GM21825 (cell line): ENCODE results near the gene NOTCH3.

Experiments used
- ATAC-seq: cut with Tn5 transposase; IDR thresholded peaks from one replicate; pipeline ENCODE4 v1.9.1; 2021; ENCODE audit warnings: mild to moderate bottlenecking, moderate library complexity; ENCODE audit not compliant: unreplicated experiment

Gene NOTCH3

DNA sequence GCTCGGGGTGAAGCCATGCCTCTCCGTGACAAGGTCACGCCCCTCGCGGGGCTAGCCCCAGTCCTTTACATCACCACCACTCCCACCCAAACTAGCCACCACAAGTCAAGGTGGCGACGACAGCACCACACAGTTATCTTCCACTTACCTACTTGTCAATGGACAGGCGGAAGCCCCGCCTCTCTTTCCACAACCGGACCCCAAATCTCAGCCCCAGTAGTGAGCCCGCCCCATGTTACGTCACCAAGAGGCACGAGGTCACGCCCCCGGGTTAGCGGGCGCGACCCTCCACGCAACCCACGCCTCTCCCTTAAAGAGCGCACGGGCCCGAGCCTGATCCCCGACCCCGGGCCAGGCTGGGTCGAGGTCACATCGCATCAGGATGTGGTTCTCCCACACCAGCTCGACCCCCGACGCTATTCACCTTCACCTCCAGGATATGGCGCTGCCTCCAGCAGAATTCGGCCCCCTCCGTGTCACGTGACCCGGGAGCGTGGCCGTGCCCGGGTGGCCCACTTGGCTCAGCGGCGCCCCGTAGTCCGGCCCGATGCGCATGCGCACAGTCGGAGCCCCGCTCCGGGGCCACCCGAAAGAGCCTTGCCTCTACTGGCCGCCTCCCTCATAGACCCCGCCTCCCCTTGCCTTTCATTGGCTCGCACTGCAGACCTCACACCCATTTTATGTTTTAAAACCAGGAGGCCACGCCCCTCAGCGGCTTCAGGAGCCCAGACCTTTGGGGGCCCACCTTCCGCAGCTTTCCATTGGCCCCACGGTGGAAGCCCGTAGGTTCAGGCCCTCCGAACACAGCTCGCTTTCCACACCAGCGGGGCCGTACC, 75.3 kb downstream of the NOTCH3 start:
- peak; percentile 60 for ATAC-seq

DNA sequence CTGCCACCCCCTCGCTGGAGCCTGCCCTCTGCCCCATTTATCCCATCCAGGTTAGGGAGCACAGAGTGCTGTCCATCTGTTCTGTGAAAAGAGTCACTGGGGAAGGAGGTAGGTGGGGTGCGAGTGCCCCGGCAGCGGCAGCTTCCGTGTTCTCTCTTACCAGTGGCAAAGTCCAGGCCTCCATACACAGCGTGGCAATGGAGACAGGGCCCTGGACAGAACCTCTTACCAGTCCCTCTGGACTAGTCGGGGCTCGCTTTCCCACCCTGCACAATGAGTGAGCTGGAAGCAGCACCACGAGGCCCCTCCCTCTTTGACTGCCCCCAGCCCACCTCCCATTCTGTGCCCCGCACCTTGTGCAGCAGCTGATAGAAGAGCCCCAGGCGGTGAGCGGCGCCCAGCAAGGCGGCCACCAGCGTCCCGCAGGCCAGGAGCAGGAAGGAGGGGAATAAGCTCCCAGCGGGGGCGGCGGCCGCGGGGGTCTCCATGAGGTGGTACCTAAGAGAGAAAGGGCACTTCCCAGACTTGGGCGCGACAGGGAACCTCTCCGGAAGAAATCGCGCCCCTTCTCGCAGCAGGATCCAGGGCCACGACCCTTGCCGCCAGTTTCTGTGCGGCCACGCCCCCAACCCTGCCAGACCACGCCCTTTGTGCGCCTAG, 76.1 kb downstream of the NOTCH3 start:
- peak; percentile 4 for ATAC-seq

DNA sequence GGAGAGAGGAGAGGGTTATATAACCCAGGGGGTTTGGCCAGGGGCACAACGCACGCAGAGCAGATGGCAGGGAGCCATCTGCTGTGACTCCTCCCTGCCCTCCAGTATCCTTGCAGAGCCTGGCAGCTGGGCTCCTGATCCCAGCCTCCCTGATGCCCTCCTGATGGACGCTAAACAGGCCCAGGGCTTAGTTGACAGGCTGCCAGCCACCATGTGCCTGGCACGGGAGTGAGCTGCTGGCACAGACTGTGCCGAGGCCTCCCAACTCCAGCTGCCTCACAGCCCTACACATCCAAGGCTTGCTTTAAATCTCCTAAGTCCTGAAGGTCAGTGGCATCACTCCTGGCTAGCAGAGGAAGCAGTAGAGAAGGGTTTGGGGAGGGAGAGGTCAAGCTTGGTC, 76.9 kb downstream of the NOTCH3 start:
- no peak for ATAC-seq

DNA sequence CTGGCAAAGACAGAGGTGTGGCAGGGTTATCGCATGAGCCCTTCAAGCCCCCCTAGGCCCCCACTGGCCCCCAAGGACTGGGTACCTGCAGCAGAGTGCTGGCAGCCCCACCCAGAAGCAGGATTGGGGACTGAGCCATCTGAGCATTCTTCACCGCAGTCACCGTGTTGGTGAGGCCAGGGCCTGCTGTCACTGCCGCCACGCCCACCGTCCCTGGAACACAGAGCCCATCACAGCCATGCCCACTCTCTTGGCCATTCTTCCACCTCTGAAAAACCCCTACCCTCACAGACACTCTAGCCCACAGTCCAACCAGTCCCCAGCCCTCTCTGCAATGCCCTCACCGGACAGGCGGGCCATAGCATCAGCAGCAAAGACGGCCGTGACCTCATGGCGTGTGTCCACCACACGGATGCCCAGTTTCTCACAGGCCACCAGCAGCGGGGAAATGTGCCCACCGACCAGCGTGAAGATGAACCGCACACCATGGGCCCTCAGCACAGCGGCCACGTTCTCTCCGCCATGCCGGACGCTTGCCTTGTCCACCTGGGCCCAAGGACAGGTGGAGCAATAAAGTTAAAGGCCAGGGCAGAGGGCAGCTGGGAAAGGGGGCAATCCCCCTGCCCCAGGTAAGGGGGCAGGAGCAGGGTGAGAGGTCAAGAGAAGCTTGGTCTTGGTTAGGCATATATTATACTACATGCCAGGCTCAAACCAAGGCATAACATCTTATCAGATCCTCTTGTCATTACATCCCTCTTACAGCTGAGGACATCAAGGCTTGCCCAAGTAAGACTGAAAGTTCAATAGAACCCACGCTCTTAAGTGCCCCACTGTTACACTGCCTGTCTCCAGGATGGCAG, 77.5 kb downstream of the NOTCH3 start:
- ATAC-seq: no peak

DNA sequence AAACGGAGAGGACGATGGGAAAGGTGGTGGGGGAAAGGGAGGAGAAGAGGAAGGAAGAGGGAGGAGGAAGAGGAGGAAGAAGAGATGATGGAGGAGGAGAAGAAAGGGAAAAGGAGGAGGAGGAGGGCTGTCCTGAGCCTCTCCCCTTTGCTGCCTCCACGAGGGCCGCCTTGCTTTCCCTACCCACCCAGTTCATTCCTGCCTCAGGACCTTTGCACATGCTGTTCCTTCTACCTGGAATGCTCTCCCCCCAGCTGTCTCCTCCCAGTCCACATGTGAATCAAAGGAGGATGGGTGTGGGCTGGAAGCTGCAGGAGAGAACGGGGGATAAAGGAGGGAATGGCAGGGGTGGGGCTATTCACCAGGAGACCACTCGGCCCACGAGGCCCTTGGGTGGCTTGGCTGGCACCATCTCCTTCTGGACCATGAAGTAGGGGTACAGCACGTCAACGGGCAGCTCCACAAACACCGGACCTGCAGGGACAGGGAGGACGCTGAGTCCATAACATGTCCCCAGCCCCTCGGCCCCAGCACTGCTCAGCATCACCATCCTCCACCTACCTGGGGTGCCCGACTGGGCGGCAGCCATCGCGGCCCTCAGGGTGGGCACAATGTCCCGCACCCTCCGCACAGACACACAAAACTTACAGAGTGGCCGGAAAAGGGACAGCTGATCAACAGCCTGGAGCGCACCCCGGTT, 78.3 kb downstream of the NOTCH3 start:
- no peak for ATAC-seq

DNA sequence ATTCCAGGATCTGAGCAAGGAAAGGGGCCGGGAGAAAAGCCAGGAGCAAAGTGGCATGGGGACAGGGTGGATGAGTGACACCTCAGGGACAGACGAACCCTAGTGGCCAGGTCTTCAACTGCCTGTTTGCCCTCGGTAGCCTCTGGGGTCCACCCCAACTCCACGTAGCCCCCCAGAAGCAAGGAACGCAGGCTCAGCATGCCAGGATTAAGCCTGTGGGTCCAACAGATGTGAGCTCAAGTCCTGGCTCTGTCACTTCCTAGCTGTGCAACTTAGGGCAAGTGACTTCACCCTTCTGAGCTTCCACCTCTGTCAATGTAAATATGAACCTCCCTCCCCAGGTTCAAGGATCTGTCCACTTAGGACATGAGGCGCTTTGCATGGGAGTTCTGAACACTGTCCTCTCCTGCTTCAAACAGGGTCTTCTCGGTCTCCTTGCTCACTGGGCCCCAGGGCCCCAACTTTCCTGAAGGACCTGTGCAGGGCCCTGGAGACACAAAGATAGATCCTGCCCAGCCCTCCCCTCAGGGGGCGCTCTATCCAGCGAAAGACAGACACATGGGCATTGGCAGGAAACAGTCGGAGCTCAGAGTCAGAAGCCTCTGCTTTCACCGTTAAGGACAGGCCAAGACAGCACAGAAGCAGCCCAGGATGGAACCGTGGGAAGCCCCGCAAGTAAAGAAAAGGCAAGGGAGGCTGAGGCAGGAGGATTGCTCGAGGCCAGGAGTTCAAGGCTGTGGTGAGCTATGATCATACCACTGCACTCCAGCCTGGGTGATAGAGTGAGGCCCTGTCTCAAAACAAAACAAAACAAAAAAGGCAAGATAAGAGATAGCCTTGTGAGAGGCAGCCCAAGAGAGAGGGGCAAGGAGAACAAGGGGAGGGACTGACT, 80.4 kb downstream of the NOTCH3 start:
- no peak for ATAC-seq

DNA sequence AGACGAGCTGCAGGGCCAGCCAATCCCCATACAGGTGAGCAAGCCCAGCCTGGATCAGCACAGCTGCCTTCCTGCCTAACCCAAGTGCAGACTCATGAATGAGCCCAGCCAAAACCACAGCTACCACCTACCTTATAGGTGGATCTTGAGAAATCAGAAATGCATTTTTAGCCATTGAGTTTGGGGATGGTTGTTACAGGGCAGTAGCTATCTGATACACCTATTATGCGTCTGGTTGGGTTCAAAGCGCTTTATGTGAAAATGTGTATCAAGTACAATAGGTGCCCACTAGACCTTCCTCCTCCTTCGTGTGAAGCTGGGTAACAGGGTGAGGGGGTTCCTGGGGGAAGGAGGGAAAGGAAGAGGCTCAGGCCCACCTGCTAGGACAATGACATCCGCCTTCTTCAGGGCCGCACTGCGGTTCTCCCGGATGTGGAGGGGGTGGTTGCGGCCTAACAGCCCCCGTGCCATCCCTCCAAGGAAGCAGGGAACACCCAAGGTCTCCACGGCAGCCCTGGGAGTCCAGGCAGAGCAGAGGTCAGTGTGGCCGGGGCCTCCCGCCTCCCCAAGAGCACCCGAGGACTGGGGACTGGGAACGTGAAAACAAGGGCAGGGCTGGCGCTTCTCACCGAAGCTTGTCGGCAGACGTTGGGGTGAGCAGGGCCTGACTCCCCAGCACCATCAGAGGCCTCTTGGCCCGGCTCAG, 81.9 kb downstream of the NOTCH3 start:
- ATAC-seq: no peak

DNA sequence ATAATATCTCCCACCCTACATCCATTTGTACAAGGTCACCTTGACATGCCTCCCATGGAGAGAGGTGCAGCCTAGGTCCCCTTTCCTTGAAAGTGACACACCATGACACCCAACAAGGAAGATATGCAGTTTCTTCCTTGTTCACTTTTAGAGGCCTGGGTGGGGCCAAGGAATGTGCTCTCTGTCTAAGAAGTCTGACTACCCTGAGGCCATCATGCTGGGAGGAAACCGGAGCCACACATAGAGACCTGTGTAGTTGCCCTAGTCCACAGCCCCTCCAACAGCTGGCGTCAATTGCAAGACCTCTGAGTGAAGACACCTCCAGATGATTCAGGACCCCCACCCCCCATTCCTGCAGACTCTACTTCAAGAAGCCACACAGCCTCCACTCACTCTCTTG, 82.5 kb downstream of the NOTCH3 start:
- ATAC-seq: no peak

DNA sequence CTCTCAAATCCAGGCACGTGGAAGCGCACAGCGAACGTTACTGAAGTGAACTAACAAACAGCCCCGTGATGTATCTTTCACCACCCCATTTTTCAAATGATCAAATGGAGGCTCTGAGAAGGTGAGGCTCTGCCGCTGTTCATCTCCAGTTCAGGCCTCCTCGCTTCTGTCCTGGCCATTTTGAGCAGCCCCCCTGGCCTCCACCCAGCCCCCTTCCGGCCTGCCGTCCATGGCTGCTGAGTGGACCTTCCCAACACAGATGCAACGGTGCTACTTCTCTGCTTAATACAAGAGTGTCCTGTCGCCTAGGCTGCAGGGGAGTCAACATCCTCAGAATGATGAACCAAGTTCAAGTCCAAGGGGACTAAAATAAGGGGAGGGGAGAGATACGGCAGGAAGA, 83.9 kb downstream of the NOTCH3 start:
- no peak for ATAC-seq

DNA sequence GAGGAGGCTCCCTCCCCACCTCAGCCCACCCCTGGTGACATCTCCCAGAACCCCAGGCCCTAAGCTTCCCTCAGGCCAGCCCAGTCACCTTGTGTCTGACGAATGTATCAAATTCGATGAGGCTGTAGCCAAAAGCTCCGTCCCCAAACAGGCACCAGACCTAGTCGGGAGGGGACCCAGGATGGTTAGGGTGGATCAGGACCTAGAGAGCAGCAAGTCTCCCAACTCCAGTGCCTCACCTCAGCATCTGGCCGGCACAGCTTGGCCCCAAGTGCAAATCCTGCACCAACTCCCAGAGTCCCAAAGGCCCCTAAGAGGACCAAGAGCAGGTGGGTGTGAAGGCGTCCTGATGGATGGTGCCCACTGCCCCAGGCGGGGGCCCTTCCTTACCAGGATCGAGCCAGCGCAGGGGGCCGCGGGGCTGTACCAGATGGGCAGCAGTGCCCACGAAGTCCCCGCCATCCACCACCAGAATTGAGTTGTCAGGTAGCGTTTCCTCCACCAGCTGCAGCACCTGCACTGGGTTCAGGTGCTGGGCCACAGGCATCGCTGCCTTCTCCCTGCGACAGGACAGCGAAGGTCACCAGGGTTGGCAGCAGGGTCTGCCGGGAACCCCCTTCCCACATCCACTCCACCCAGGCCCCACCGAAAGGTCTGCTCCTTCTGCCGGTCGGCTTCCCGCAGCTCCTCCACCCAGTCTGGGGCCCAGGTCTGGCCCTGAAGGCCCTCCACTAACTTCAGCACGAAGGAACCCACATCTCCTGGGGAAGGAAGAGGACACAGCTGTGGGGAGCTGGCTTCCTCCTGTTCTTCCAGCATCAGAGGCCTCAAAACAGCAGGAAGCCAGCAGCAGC, 84.8 kb downstream of the NOTCH3 start:
- no peak for ATAC-seq

DNA sequence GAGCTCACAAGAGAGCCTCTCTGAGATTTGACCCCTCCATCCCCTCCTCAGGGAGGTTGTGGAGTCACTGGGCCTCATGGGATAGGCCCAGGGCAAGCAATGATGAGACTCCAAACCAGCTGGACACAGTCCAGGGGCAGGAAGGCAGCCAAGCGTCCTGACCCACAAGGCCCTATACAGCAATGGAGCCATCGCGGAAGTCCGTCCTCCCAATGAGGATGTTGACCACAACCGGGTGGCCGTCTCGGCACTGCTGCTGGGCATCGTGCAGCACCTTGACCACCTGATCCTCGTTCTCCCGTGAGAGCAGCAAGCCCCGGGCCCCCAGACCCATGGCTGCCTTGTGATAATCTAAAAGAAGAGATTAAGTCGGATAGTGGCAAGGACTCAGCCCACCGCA, 85.7 kb downstream of the NOTCH3 start:
- ATAC-seq: no peak

DNA sequence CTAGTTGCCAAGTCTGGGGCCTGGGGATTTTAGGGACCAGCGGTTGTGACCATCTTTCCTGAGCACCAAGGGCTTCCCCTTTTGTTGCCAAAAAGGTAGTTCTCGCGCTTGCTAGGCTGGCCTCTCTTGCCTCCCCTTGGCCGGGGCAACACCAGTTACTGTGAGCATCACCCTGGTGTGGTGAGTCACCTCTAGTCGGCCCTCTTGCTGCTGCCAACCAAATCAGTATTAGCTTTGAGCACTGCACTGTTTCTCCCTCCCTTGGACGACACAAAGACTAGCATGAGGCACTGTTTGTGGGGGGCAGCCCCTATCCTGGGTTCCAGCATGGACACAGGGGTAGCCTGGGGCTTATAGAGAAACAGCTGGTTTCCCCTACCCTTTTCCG, 86.6 kb downstream of the NOTCH3 start:
- ATAC-seq: no peak

DNA sequence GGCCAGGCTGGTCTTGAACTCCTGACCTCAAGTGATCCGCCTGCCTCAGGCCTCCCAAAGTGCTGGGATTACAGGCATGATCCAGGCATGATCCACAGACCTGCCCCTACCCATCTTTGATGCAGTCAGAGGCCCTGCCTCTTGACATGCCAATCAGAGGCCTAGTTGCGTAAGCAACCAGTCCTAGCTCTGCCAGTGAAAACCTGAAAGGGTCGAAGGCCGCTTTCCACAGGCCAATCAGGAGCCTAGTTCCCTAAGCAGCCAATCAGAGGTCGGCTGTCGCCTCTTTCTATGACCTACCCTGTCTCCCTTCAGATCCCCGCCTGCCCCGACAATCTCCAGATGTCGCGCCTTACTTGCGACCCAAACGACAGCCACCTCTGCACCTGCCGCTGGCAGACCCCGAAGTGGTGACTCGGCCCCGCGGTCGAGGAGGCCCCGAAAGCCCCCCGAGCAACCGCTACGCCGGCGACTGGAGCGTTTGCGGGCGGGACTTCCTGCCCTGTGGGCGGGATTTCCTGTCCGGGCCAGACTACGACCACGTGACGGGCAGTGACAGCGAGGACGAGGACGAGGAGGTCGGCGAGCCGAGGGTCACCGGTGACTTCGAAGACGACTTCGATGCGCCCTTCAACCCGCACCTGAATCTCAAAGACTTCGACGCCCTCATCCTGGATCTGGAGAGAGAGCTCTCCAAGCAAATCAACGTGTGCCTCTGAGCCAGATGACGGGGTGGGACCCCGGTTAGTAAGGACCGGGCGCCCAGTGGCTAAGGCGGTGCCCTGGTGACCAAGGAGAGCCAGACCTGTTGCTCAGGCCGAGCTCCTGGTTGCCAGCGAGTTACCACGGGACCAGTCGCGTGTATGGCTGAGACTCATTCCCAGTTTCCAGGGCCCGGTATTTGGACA, 87.3 kb downstream of the NOTCH3 start:
- no peak for ATAC-seq

DNA sequence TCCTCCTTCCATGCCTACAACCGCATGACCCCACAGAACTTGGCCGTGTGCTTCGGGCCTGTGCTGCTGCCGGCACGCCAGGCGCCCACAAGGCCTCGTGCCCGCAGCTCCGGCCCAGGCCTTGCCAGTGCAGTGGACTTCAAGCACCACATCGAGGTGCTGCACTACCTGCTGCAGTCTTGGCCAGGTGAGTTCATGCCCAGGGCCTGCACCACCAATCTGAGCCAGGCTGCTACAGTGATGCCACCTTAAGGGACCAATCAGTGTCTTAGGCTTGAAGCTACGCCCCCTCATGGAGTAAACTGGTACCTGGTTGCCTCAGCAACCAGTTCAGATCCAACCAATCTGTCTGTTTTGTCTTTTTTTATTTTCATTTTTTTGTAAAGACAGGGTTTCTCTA, 88.4 kb downstream of the NOTCH3 start:
- no peak for ATAC-seq

DNA sequence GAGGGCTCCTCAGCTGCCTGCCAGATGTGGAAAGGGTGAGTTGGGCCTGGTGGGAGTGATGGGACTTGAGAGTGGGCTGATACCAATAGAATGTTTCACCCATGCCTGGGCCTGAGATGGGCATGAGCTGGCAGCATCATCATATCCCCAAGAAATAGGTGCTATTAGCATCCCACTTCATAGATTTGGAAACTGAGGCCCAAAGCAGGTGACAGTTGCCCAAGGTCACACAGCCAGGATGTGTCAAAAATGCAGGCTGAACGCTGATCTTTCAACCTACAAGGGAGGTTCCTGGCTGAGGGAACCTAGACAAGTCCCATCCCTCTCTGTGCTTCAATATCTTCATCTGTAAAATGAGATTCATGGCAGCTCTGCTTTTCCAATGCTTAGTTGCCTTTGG, 89.0 kb downstream of the NOTCH3 start:
- ATAC-seq: no peak

DNA sequence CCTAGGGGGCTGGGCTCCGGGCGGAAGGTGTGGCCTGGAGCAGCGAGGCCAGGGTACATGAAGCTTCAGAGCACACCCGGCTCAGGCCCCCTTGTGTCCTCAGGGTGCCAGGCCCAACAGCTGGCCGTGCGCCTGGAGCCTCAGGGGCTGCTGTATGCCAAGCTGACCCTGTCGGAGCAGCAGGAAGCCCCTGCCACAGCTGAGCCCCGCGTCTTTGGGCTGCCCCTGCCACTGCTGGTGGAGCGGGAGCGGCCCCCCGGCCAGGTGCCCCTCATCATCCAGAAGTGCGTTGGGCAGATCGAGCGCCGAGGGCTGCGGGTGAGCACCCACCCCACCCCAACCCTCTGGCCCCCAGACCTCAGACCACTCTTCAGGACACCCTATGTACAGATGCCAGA, 90.4 kb downstream of the NOTCH3 start:
- no peak for ATAC-seq

DNA sequence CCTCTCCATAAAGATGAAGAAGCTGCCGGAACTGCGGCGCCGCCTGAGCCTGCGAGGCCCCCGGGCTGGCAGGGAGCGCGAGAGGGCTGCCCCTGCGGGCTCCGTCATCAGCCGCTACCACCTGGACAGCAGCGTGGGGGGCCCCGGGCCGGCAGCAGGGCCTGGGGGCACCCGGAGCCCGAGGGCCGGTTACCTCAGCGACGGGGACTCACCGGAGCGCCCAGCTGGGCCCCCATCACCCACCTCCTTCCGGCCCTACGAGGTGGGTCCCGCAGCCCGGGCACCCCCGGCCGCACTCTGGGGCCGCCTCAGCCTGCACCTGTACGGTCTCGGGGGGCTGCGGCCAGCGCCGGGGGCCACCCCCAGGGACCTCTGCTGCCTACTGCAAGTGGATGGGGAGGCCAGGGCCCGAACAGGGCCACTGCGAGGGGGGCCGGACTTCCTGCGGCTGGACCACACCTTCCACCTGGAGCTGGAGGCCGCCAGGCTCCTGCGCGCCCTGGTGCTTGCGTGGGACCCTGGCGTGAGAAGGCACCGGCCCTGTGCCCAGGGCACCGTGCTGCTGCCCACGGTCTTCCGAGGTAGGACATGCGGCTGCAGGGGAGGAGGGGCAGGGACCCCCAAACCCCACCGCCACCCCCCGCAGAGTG, 90.9 kb downstream of the NOTCH3 start:
- ATAC-seq: no peak
